SJSA1 (cell line): Measurements from ENCODE around the gene LMTK2. TPM values are rescaled to one million over a fixed set of nuclear protein-coding genes. Genes with fewer than 3 reads are reported as not detected.
"Not testable (repeated sequence)": the region's sequence is repeated elsewhere in the genome, so short reads cannot be mapped to it uniquely, and the experiment has no call there.

Source experiments
- DNase-seq, 2 experiments: peaks; one replicate each; pipeline ENCODE4 v3.0.0-alpha.2; 2015 to 2020; ENCODE audit warnings: low spot score in 2 of 2, low read depth in 1 of 2
- H3K27ac ChIP-seq: fragments of 250-450 bp; sonication (Bioruptor Pico); 2 replicates; pipeline ENCODE4 v1.5.1; 2020; ENCODE audit warnings: mild to moderate bottlenecking, moderate library complexity
- H3K27me3 ChIP-seq: fragments of 250-450 bp; sonication (Bioruptor Pico); replicated peaks from 2 replicates; pipeline ENCODE4 v1.5.1; 2020; ENCODE audit warnings: mild to moderate bottlenecking, moderate library complexity
- H3K36me3 ChIP-seq: fragments of 250-450 bp; sonication (Bioruptor Pico); 2 replicates; pipeline ENCODE4 v1.5.1; 2020; ENCODE audit warnings: mild to moderate bottlenecking
- H3K4me1 ChIP-seq: fragments of 250-450 bp; sonication (Bioruptor Pico); replicated peaks from 2 replicates; pipeline ENCODE4 v1.6.1; 2021; ENCODE audit warnings: mild to moderate bottlenecking
- H3K4me3 ChIP-seq: fragments of 250-450 bp; sonication (Bioruptor Pico); 2 replicates; pipeline ENCODE4 v1.5.1; 2020; ENCODE audit warnings: mild to moderate bottlenecking
- H3K9me3 ChIP-seq: fragments of 250-450 bp; sonication (Bioruptor Pico); replicated peaks from 2 replicates; pipeline ENCODE4 v1.5.1; 2020; ENCODE audit warnings: mild to moderate bottlenecking
- total RNA-seq: library from RNA; depleted of rRNA; stranded (reverse); fragments of >200 nt; shearing (Covaris generic); gene quantifications from 2 replicates; pipeline ENCODE4 v1.2.3, GENCODE V29; 2014

The LMTK2 gene
- total RNA-seq, 1 experiment from 2014 or later, result 8.8 TPM

GRCh38 chr7:98211676-98212531, 105.2 kb downstream of the LMTK2 start:
- H3K4me1 ChIP-seq, result no peaks in the 10 kb centered on the region
- H3K27ac ChIP-seq, result no peak overlapping the region
- H3K9me3 ChIP-seq, result no peaks in the 10 kb centered on the region
- no peak overlapping the region for H3K4me3 ChIP-seq
- no peaks in the 10 kb centered on the region; the same call in 1 of the 2 replicates for H3K36me3 ChIP-seq
- 0 out of 2 replicates have a peak, but pooled peaks cover 4% of the 10 kb centered on the region for H3K27me3 ChIP-seq
- DNase-seq, result no peak

GRCh38 chr7:98212532-98213041, 105.9 kb downstream of the LMTK2 start:
- Histone ChIP-seq H3K27ac (no peak overlapping the region), H3K4me3 (no peak overlapping the region), H3K4me1 (no peaks in the 10 kb centered on the region), H3K9me3 (no peaks in the 10 kb centered on the region), H3K36me3 (no peaks in the 10 kb centered on the region), H3K27me3 (0 out of 2 replicates have a peak, but pooled peaks cover 4% of the 10 kb centered on the region)
- peak in 1 of 2 experiments; percentile 40 for DNase-seq

GRCh38 chr7:98213296-98213887, 106.7 kb downstream of the LMTK2 start:
- H3K27ac ChIP-seq, result no peak overlapping the region
- no peaks in the 10 kb centered on the region for H3K36me3 ChIP-seq
- H3K9me3 ChIP-seq, result no peaks in the 10 kb centered on the region
- DNase-seq, result no peak
- H3K27me3 ChIP-seq, result 0 out of 2 replicates have a peak, but pooled peaks cover 4% of the 10 kb centered on the region
- H3K4me3 ChIP-seq, result no peak overlapping the region
- no peaks in the 10 kb centered on the region for H3K4me1 ChIP-seq

GRCh38 chr7:98213888-98214810, 107.5 kb downstream of the LMTK2 start:
- peaks cover 4% of the 10 kb centered on the region; the same call in 1 of the 2 replicates for H3K4me1 ChIP-seq

GRCh38 chr7:98214811-98215321, 108.2 kb downstream of the LMTK2 start:
- H3K36me3 ChIP-seq, result no peaks in the 10 kb centered on the region
- peaks cover 4% of the 10 kb centered on the region; the same call in 1 of the 2 replicates for H3K4me1 ChIP-seq
- H3K9me3 ChIP-seq, result no peaks in the 10 kb centered on the region
- no peak for DNase-seq
- H3K27me3 ChIP-seq, result 0 out of 2 replicates have a peak, but pooled peaks cover 4% of the 10 kb centered on the region
- no peak overlapping the region for H3K4me3 ChIP-seq
- H3K27ac ChIP-seq, result no peak overlapping the region

More at GRCh38 chr7:98213888-98214810, 107.5 kb downstream of the LMTK2 start:
- Histone ChIP-seq H3K27ac (no peak overlapping the region), H3K9me3 (no peaks in the 10 kb centered on the region), H3K27me3 (0 out of 2 replicates have a peak, but pooled peaks cover 4% of the 10 kb centered on the region), H3K4me3 (no peak overlapping the region), H3K36me3 (no peaks in the 10 kb centered on the region)
- no peak for DNase-seq

GRCh38 chr7:98215561-98216495, 109.2 kb downstream of the LMTK2 start:
- no peaks in the 10 kb centered on the region for H3K9me3 ChIP-seq
- H3K4me1 ChIP-seq, result peaks cover 4% of the 10 kb centered on the region; the same call in 1 of the 2 replicates
- no peak overlapping the region for H3K4me3 ChIP-seq
- DNase-seq, result no peak
- 0 out of 2 replicates have a peak, but pooled peaks cover 4% of the 10 kb centered on the region for H3K27me3 ChIP-seq
- no peaks in the 10 kb centered on the region for H3K36me3 ChIP-seq
- no peak overlapping the region for H3K27ac ChIP-seq

- DNase-seq, result no peak
- Histone ChIP-seq H3K9me3 (no peaks in the 10 kb centered on the region), H3K27me3 (no peaks in the 10 kb centered on the region), H3K36me3 (no peaks in the 10 kb centered on the region), H3K4me1 (peaks cover 4% of the 10 kb centered on the region; the same call in 1 of the 2 replicates), H3K4me3 (no peak overlapping the region), H3K27ac (no peak overlapping the region)
Observed at GRCh38 chr7:98216941-98217622, 110.4 kb downstream of the LMTK2 start.

- H3K4me3 ChIP-seq, result no peak overlapping the region
- H3K27ac ChIP-seq, result no peak overlapping the region
- H3K9me3 ChIP-seq, result no peaks in the 10 kb centered on the region
- DNase-seq, result no peak
- peaks cover 4% of the 10 kb centered on the region; the same call in 1 of the 2 replicates for H3K4me1 ChIP-seq
- no peaks in the 10 kb centered on the region for H3K27me3 ChIP-seq
- no peaks in the 10 kb centered on the region for H3K36me3 ChIP-seq
Observed at GRCh38 chr7:98217623-98218582, 111.2 kb downstream of the LMTK2 start.

- not testable (repeated sequence) for H3K9me3 ChIP-seq, H3K27ac ChIP-seq, H3K36me3 ChIP-seq, H3K4me3 ChIP-seq, H3K27me3 ChIP-seq, H3K4me1 ChIP-seq
- peak in 1 of 2 experiments; percentile 47 for DNase-seq
Observed at GRCh38 chr7:98219382-98219781, 112.7 kb downstream of the LMTK2 start.

GRCh38 chr7:98221611-98222532, 115.2 kb downstream of the LMTK2 start:
- no peaks in the 10 kb centered on the region for H3K9me3 ChIP-seq
- no peaks in the 10 kb centered on the region for H3K36me3 ChIP-seq

More at GRCh38 chr7:98221611-98222532, 115.2 kb downstream of the LMTK2 start:
- Histone ChIP-seq H3K27ac (no peak overlapping the region), H3K4me3 (no peak overlapping the region), H3K27me3 (no peaks in the 10 kb centered on the region), H3K4me1 (peaks cover 4% of the 10 kb centered on the region; the same call in 1 of the 2 replicates)
- DNase-seq, result no peak
